DMS79 treated with DMSO at 0.1 percent for 48 hours (cell line): ENCODE measurements around the gene DLX5.
"Not testable (repeated sequence)": the region's sequence is repeated elsewhere in the genome, so short reads cannot be mapped to it uniquely, and the experiment has no call there.

Experiments
- DNase-seq: peaks from one replicate; lab custom pipeline; 2025; lab: John Stamatoyannopoulos, UW

The DLX5 gene

DNA sequence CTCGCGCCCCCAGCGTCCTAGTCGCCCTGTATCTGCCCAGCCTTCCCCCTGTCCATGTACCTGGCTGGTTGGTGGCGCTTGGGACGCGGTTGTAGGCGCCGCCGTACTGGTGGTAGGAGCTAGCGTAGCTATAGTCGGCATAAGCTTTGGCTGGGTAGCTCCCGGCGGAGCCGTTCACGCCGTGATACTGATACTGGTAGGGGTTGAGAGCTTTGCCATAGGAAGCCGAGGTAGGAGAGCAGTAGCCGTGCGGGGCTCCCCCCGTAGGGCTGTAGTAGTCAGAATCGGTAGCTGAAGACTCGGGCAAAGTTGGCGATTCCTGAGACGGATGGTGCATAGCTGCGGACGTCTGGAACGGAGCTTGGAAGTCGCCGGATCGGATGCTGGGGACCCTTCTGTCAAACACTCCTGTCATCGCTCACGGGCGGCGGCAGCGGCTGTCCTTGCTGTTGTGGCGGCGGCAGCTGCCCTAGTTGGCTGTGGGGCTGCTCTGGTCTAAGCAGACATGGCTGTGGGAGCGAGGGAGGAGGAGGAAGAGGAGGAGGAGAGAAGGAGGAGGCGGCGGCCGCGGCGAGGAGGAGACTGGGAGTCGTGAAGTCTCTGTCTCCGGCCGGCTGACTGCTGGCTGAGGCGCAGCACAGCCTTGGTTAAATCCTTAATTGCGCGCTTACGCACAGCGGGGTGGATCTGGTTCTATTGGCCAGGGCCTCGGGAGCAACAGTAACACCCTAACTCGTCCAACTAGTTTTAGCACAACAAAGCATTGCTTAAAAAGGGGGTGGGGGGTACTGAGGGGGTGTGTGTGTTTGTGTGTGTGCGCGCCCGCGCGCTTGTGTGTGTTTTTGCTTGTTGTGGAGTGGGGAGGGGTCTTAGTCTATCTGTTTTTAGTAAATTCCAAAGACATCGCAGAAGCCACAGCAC is at the start of gene DLX5:
Gene DLX5, minus strand, starts transcription at position 623 of the 921 bp plus-strand sequence. Its CDS starts 208 bp downstream, at position 415.
- DNase-seq, result peak; percentile 72

DNA sequence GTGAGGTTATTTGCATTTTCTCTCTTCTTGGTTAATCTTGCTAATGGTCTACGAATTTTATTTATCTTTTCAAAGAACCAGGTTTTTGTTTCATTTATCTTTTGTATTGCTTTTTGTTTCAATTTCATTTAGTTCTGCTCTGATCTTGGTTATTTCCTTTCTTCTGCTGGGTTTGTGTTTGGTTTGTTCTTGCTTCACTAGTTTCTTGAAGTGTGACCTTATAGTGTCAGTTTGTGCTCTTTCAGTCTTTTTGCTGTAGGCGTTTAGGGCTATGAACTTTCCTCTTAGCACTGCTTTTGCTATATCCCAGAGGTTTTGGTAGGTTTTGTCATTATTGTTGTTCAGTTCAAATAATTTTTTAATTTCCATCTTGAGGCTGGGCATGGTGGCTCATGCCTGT is 47.4 kb upstream of the DLX5 start:
- DNase-seq, result not testable (repeated sequence)

DNA sequence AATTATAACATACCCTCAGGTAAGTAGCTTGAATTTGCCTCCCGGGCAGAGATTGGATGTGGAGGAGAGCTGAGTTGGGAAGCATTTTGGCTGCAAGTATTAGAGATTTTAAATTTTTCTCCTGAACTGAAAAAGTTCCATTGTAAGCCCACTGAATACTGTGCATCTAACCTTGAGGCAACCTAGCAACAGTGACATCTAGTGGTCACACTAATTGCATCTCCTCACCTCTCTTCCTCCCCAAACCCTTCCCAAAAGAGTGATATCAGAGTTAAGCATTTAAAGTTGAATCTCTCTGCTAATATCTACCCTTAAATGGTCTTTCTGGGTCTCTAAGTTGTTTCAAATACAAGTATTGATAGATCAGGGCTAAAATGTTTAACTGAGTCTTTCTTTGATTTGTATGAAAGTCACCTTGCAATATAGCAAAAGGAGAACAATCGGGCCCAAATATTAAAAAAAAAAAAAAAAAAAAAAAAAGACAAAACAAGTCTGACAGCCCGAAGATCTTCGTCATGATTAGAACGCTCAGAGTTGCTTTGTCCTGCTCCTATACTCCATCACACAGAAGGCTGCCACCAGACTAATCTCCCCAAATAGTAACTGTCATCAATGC is 40.4 kb upstream of the DLX5 start:
- DNase-seq, result peak; percentile 52

DNA sequence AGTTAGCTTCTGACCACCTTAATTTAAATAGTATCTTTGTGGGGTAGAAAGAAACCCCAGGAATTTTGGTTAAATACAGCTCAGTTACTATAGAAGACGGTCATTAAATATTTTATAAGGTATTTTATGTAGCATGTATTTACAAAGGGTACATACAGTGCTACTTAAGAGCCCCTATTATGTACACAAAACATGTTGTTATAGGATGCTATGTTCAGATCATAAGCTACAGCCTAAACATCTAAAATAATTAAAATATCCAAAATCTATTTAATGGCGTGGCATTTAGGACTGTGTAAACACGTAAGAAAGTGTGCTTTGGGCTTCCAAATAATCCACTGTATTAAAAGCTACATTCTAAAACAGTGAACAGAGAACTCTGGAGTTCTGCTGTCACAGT is 39.4 kb upstream of the DLX5 start:
- DNase-seq, result no peak

GRCh38 chr7:97043281-97043680 is 18.6 kb upstream of the DLX5 start:
- DNase-seq, result no peak

GRCh38 chr7:97039374-97040065 is 14.9 kb upstream of the DLX5 start:
- no peak for DNase-seq

- DNase-seq, result not testable (repeated sequence)
Measured at GRCh38 chr7:97034213-97034852, 9.7 kb upstream of the DLX5 start.

GRCh38 chr7:97027427-97028234 is 3.0 kb upstream of the DLX5 start:
- DNase-seq, result peak; percentile 79

- DNase-seq, result no peak
Measured at GRCh38 chr7:97026715-97027426, 2.2 kb upstream of the DLX5 start.

- DNase-seq, result no peak
Measured at GRCh38 chr7:97025983-97026714, 1.5 kb upstream of the DLX5 start.

DNA sequence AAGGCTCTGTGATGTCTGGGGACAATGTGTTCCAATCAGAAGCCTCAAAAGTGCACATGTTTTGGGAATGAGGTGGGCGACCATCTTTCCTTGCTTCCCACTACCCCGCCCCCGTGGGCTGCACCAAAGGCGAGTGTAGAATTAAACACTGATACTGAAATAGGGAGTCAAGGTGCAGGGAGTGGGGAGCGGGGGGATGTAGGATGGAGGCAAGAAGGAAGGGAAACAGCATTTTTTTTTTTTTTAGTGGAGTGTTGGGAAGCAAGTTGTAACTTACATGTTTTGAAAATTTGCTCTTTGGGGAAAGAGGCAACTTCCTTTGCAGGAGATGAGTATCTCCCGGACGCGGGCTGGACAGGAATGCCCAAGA is 484 bp upstream of the DLX5 start:
- no peak for DNase-seq

- no peak for DNase-seq
Measured at GRCh38 chr7:97022491-97023306, 1.9 kb downstream of the DLX5 start.

DNA sequence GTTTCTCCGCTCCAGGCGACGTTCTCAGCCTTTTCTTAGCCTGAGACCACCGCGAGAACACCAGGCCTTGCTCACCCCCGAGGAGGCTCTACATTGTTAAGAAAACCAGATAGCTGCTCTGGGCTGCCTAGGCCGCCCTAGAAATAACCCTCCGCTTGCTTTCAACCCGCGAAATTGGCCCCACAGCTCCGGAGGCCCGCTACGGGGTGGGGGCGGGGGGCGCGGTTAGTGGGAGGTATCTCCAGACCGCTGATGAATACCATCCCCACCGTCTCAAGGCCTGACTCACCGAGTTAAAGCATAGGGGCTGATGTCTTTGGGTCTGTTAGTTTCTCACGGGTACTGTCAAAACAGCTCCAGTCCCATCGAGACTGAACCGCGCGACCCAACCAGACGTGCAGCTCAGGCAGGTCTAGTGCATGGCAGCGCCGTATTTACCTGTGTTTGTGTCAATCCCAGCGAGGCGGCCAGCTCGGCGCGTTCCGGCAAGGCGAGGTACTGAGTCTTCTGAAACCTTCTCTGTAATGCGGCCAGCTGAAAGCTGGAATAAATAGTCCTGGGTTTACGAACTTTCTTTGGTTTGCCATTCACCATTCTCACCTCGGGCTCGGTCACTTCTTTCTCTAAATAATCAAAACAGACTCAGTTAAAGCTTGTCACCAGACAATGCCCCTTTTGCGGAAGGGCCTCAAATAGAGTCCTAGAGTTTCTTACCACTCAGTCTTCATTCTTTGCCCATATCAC is 2.7 kb downstream of the DLX5 start:
- DNase-seq, result no peak

DNA sequence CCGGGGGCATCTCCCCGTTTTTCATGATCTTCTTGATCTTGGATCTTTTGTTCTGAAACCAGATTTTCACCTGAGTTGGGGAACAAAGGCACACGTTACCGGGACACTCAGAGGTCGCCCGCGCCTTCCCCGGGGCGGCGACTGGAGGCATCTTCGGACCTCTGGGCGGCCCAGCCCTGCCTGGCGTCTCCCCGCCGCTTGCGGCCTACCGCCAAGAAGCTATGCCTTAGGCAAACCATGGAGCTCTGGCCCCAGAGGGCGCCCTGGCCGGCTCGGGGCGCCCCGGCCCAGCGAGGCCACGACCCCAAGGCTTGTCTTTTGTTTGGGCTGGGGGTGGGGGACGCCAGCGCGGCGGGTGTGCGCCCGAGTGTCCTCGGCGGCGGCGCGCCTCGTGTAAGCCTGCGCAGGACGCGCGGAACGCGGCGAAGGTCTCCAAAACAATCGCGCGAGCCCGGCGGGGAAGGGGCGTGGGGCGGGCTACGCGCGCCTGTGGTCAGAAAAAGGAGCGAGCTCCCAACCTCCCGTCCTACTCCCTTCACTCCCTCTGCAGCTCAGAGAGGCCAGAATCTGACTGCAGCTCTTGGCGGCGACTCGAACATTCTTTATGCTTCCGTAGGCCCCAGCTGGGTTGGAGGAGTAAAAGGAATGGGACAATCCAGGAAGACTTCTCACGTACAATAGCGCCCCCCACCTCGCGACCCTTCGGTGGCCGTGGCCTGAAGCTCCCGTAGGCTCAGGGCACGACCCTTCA is 3.5 kb downstream of the DLX5 start:
- no peak for DNase-seq

DNA sequence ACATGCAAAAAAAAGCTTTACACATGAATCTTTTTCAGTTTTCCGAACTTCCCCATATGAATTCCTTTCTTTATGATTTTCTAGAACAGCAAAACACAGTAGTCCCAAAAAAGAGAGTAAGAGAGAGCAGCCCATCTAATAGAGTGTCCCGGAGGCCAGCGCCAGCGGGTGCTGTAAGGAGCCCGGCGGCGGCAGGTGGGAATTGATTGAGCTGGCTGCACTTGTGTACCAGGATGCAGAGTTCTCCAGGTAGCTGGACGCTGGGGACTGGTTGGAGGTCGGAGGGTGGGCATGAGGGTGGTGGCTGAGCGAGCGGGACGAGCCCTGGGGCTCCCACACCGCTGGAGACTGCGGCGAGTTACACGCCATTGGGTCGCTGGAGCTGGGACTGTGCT is 4.0 kb downstream of the DLX5 start:
- DNase-seq, result no peak

- DNase-seq, result no peak
Measured at GRCh38 chr7:97019710-97020225, 4.9 kb downstream of the DLX5 start.

- no peak for DNase-seq
Measured at GRCh38 chr7:97018791-97019531, 5.7 kb downstream of the DLX5 start.
